IMR-90 (cell line): ENCODE data around the gene PLEK. TPM values are rescaled to one million over a fixed set of nuclear protein-coding genes. Genes with fewer than 3 reads are reported as not detected.

ENCODE experiments used
- ATAC-seq: fragments of 200-7000 bp; cut with Tn5 transposase; 2 replicates; pipeline ENCODE4 v1.9.1; 2020; ENCODE audit warnings: low read depth, mild to moderate bottlenecking, moderate library complexity
- BruUV-seq: library from RNA; stranded (reverse); fragments of 400-500 nt; replicated peaks from 2 replicates; lab custom pipeline; 2021; lab: Mats Ljungman, UMichigan
- CTCF ChIA-PET: fragments of 300-600 bp; formaldehyde crosslinking; extraction: SDS; loops from one replicate; lab custom pipeline; 2021; ENCODE audit warnings: antibody characterized with exemption; lab: Yijun Ruan, JAX
- POLR2A ChIA-PET: fragments of 300-600 bp; sonication (Branson Sonifier 250); formaldehyde crosslinking; loops from one replicate; lab custom pipeline; 2022; ENCODE audit warnings: antibody characterized with exemption; ENCODE audit not compliant: unreplicated experiment; lab: Charles Lee
- DNase-seq: peaks from one replicate; pipeline ENCODE4 v3.0.0; 2013
- H2AFZ ChIP-seq: replicated peaks from 2 replicates; pipeline ENCODE3; 2013; ENCODE audit warnings: low read length, mild to moderate bottlenecking; ENCODE audit not compliant: poor library complexity
- H2AK5ac ChIP-seq: 2 replicates; pipeline ENCODE4 v1.6.1; 2013; ENCODE audit warnings: low read depth, low read length, inconsistent platforms
- H2AK9ac ChIP-seq: replicated peaks from 2 replicates; pipeline ENCODE3; 2013; ENCODE audit warnings: mild to moderate bottlenecking, low read depth, low read length, moderate library complexity; ENCODE audit not compliant: poor library complexity
- H2BK120ac ChIP-seq: 2 replicates; pipeline ENCODE4 v1.6.1; 2013; ENCODE audit warnings: low read depth, low read length, inconsistent platforms
- H2BK15ac ChIP-seq: 3 replicates; pipeline ENCODE4 v1.6.1; 2013; ENCODE audit warnings: low read depth, low read length, inconsistent platforms
- H2BK20ac ChIP-seq: 2 replicates; pipeline ENCODE4 v1.6.1; 2013; ENCODE audit warnings: low read depth, mild to moderate bottlenecking, inconsistent platforms, low read length, moderate library complexity
- H2BK5ac ChIP-seq: 2 replicates; pipeline ENCODE4 v1.6.1; 2013; ENCODE audit warnings: mild to moderate bottlenecking, low read depth, low read length, inconsistent platforms; ENCODE audit not compliant: poor library complexity, severe bottlenecking
- H3K14ac ChIP-seq: replicated peaks from 2 replicates; pipeline ENCODE4 v1.6.1; 2013; ENCODE audit warnings: low read depth, low read length, inconsistent platforms
- H3K18ac ChIP-seq: 2 replicates; pipeline ENCODE4 v1.6.1; 2013; ENCODE audit warnings: low read depth, low read length, control low read depth
- H3K23ac ChIP-seq: 2 replicates; pipeline ENCODE4 v1.6.1; 2013; ENCODE audit warnings: low read depth, low read length, inconsistent platforms
- H3K27ac ChIP-seq: 2 replicates; pipeline ENCODE4 v1.5.1; 2013; ENCODE audit warnings: mild to moderate bottlenecking, control low read depth, low read length; ENCODE audit not compliant: insufficient read depth
- H3K27me3 ChIP-seq: 2 replicates; pipeline ENCODE4 v1.6.1; 2013; ENCODE audit warnings: low read length; ENCODE audit not compliant: control insufficient read depth, insufficient read depth
- H3K36me3 ChIP-seq: 2 replicates; pipeline ENCODE4 v1.6.1; 2013; ENCODE audit warnings: low read length, mixed read lengths; ENCODE audit not compliant: control insufficient read depth, insufficient read depth
- H3K4ac ChIP-seq: 2 replicates; pipeline ENCODE4 v1.6.1; 2013; ENCODE audit warnings: low read depth, low read length, inconsistent platforms
- H3K4me1 ChIP-seq: 2 replicates; pipeline ENCODE4 v1.6.1; 2013; ENCODE audit warnings: low read length, mixed read lengths; ENCODE audit not compliant: control insufficient read depth, insufficient read depth
- H3K4me2 ChIP-seq: 2 replicates; pipeline ENCODE4 v1.6.1; 2013; ENCODE audit warnings: low read depth, mild to moderate bottlenecking, control low read depth, low read length, moderate library complexity
- H3K4me3 ChIP-seq: 2 replicates; pipeline ENCODE4 v1.5.1; 2013; ENCODE audit warnings: low read depth, mild to moderate bottlenecking, control low read depth, low read length, moderate library complexity; ENCODE audit not compliant: insufficient read depth
- H3K56ac ChIP-seq: 2 replicates; pipeline ENCODE4 v1.6.1; 2013; ENCODE audit warnings: low read length, inconsistent platforms; ENCODE audit not compliant: insufficient read depth; ENCODE audit errors: extremely low read depth
- H3K79me1 ChIP-seq, 2 experiments: 2 replicates each; pipeline ENCODE4 v1.6.1; 2013; ENCODE audit warnings: low read length in 2 of 2, inconsistent platforms in 1 of 2, low read depth in 1 of 2
- H3K9ac ChIP-seq: 2 replicates; pipeline ENCODE4 v1.6.1; 2013; ENCODE audit warnings: low read depth, low read length, control low read depth
- H3K9me1 ChIP-seq: 2 replicates; pipeline ENCODE4 v1.6.1; 2013; ENCODE audit warnings: low read length, inconsistent platforms; ENCODE audit not compliant: insufficient read depth
- H3K9me3 ChIP-seq: 2 replicates; pipeline ENCODE4 v1.6.1; 2013; ENCODE audit warnings: low read length; ENCODE audit not compliant: control insufficient read depth, insufficient read depth
- H4K20me1 ChIP-seq: 2 replicates; pipeline ENCODE4 v1.6.1; 2013; ENCODE audit warnings: low read length, inconsistent platforms; ENCODE audit not compliant: insufficient read depth
- H4K5ac ChIP-seq: 2 replicates; pipeline ENCODE4 v1.6.1; 2013; ENCODE audit warnings: mild to moderate bottlenecking, low read depth, low read length, control low read depth
- H4K8ac ChIP-seq, 2 experiments: 2 replicates each; pipeline ENCODE4 v1.6.1; 2013; ENCODE audit warnings: low read depth in 2 of 2, low read length in 2 of 2, control low read depth in 1 of 2, inconsistent platforms in 1 of 2
- H4K91ac ChIP-seq: 2 replicates; pipeline ENCODE4 v1.6.1; 2013; ENCODE audit warnings: low read depth, low read length, inconsistent platforms; ENCODE audit not compliant: insufficient read depth
- BHLHE40 ChIP-seq: fragments of 150-350 bp; IDR thresholded peaks from 2 replicates; pipeline ENCODE4 v1.6.1; 2016; ENCODE audit warnings: mild to moderate bottlenecking, low read depth, low read length
- CEBPB ChIP-seq: IDR thresholded peaks from 2 replicates; pipeline ENCODE4 v1.6.1; 2012; ENCODE audit warnings: low read depth, low read length, improper control_type of control experiment
- CHD1 ChIP-seq: IDR thresholded peaks from 2 replicates; pipeline ENCODE4 v1.6.1; 2012; ENCODE audit warnings: low read depth, low read length, improper control_type of control experiment
- CTCF ChIP-seq: conservative IDR thresholded peaks from 2 replicates; pipeline ENCODE4 v1.5.1; 2012; ENCODE audit warnings: mild to moderate bottlenecking, low read depth, low read length, improper control_type of control experiment
- ELK1 ChIP-seq: fragments of 150-350 bp; IDR thresholded peaks from 2 replicates; pipeline ENCODE4 v1.6.1; 2016; ENCODE audit warnings: low read depth, mild to moderate bottlenecking, low read length, moderate library complexity, borderline replicate concordance
- MAFK ChIP-seq: IDR thresholded peaks from 2 replicates; pipeline ENCODE4 v1.6.1; 2012; ENCODE audit warnings: low read depth, low read length, improper control_type of control experiment
- MAZ ChIP-seq: IDR thresholded peaks from 2 replicates; pipeline ENCODE4 v1.6.1; 2012; ENCODE audit warnings: low read depth, mild to moderate bottlenecking, low read length, improper control_type of control experiment, moderate library complexity, borderline replicate concordance
- MXI1 ChIP-seq: IDR thresholded peaks from 2 replicates; pipeline ENCODE4 v1.6.1; 2012; ENCODE audit warnings: low read depth, mild to moderate bottlenecking, low read length, moderate library complexity, borderline replicate concordance
- NFE2L2 ChIP-seq: fragments of 150-350 bp; IDR thresholded peaks from 2 replicates; pipeline ENCODE4 v1.6.1; 2016; ENCODE audit warnings: low read depth, mild to moderate bottlenecking, low read length
- RCOR1 ChIP-seq: IDR thresholded peaks from 2 replicates; pipeline ENCODE4 v1.6.1; 2012; ENCODE audit warnings: mild to moderate bottlenecking, low read length, improper control_type of control experiment; ENCODE audit not compliant: insufficient replicate concordance
- RFX5 ChIP-seq: IDR thresholded peaks from 2 replicates; pipeline ENCODE4 v1.8.0; 2012; ENCODE audit warnings: low read depth, mild to moderate bottlenecking, low read length, moderate library complexity
- SMC3 ChIP-seq: fragments of 150-350 bp; IDR thresholded peaks from 2 replicates; pipeline ENCODE4 v1.6.1; 2016; ENCODE audit warnings: low read depth, mild to moderate bottlenecking, antibody characterized with exemption, low read length, moderate library complexity
- WGBS, 2 experiments: methylation state at CpG; one replicate each; pipeline versions ENCODE4 v1.1.5 to v1.1.7; 2013; ENCODE audit warnings: missing lambda C conversion rate in 2 of 2; ENCODE audit not compliant: insufficient read length in 1 of 2; ENCODE audit errors: extremely low coverage in 2 of 2; 5-methylcytosine and 5-hydroxymethylcytosine counted together
- dilution Hi-C: fragments of 300-500 bp; cut with HindIII; formaldehyde crosslinking; loops from one replicate; pipeline ENCODE4 v1.14.3; 2018; ENCODE audit warnings: low sequenced_read_pairs; ENCODE audit not compliant: unreplicated experiment
- in situ Hi-C: fragments of 300-500 bp; cut with MboI; formaldehyde crosslinking; loops from 3 replicates; pipeline ENCODE4 v1.14.3; 2019; ENCODE audit warnings: low sequenced_read_pairs, inconsistent platforms, mixed read lengths
- intact Hi-C: fragments of 100-400 bp; cut with micrococcal nuclease; formaldehyde crosslinking; loops from 2 replicates; pipeline ENCODE4 v1.10.0; 2022
- polyA plus RNA-seq, 3 experiments: library from polyadenylated mRNA; depleted of rRNA; stranded (reverse); fragments of >200 nt; gene quantifications; 2 replicates each; pipeline ENCODE4 v1.2.3, GENCODE V29; 2012; ENCODE audit warnings: low replicate concordance in 1 of 3
- total RNA-seq: library from RNA; depleted of rRNA; stranded (reverse); fragments of >200 nt; gene quantifications from 2 replicates; pipeline ENCODE4 v1.2.3, GENCODE V29; 2012

The PLEK gene
- total and polyA plus RNA-seq, 2 of the 4 experiments (the other 2 are of a cell fraction), result under 0.01 TPM; not detected in 1

GRCh38 chr2:68431316-68431972 is 66.4 kb downstream of the PLEK start:
- Histone ChIP-seq H2AK9ac (no peak overlapping the region), H3K36me3 (no peaks in the 10 kb centered on the region), H3K9ac (no peak overlapping the region), H3K14ac (no peak overlapping the region), H2BK15ac (no peak overlapping the region), H4K91ac (no peak overlapping the region), H3K9me3 (no peaks in the 10 kb centered on the region), H3K9me1 (no peaks in the 10 kb centered on the region), H2AFZ (no peak overlapping the region), H4K20me1 (no peaks in the 10 kb centered on the region), H3K23ac (no peak overlapping the region), H3K18ac (no peak overlapping the region), H3K4me3 (no peak overlapping the region), H3K4ac (no peak overlapping the region), H3K56ac (no peak overlapping the region), H3K79me1 (no peaks in the 10 kb centered on the region), H2BK20ac (no peak overlapping the region), H3K27ac (no peak overlapping the region), H4K5ac (no peak overlapping the region), H3K27me3 (peaks cover 21% of the 10 kb centered on the region), H2AK5ac (no peak overlapping the region), H2BK5ac (no peak overlapping the region), H2BK120ac (no peak overlapping the region), H3K4me1 (peaks cover 4% of the 10 kb centered on the region; the same call in 1 of the 2 replicates), H3K4me2 (no peak overlapping the region), H4K8ac (no peak overlapping the region)
- POLR2A ChIA-PET, result no interaction called here
- dilution Hi-C loops, result no loop called here
- no peak for ATAC-seq
- BruUV-seq, result no TSS peak
- CTCF ChIA-PET, result interaction anchor here (0.9 kb wide), 1 partner anchor 10 kb away, joined by 4 read pairs; no protein-coding TSS in a partner anchor
- TF ChIP-seq BHLHE40 (no peak), MXI1 (no peak), RCOR1 (no peak), CEBPB (no peak), CTCF (no peak), SMC3 (no peak), MAZ (no peak), RFX5 (no peak), NFE2L2 (no peak), CHD1 (no peak), ELK1 (no peak), MAFK (no peak)
- 76% methylated on average over 6 of the region's 8 CpGs; no CpG with 5 or more reads in 1 of the 2 experiments for WGBS, 2 experiments
- in situ Hi-C loops, result no loop called here
- intact Hi-C loops, result no loop called here
- DNase-seq, result no peak
